PC-9 (cell line): ENCODE measurements around the gene MBD5. TPM values are rescaled to one million over a fixed set of nuclear protein-coding genes. Genes with fewer than 3 reads are reported as not detected.
"Not testable (repeated sequence)": the region's sequence is repeated elsewhere in the genome, so short reads cannot be mapped to it uniquely, and the experiment has no call there.

ENCODE experiments used
- BruUV-seq: library from RNA; stranded (reverse); fragments of 400-500 nt; replicated peaks from 2 replicates; lab custom pipeline; 2021; lab: Mats Ljungman, UMichigan
- CTCF ChIA-PET: fragments of 300-600 bp; sonication (Branson Sonifier 250); formaldehyde crosslinking; loops from one replicate; lab custom pipeline; 2022; ENCODE audit warnings: antibody characterized with exemption; lab: Charles Lee
- POLR2A ChIA-PET: fragments of 300-600 bp; sonication (Branson Sonifier 250); formaldehyde crosslinking; loops from one replicate; lab custom pipeline; 2022; ENCODE audit warnings: antibody characterized with exemption; ENCODE audit not compliant: unreplicated experiment; lab: Charles Lee
- DNase-seq, 2 experiments: peaks; one replicate each; pipeline versions ENCODE4 v3.0.0 to v3.0.0-alpha.2; 2015 to 2022; ENCODE audit warnings: mixed read lengths in 1 of 2
- H2AFZ ChIP-seq: fragments of 200-600 bp; sonication (generic); 2 replicates; pipeline ENCODE4 v1.8.1; 2017; ENCODE audit warnings: antibody characterized with exemption
- H3F3A ChIP-seq: fragments of 200-600 bp; sonication (generic); 2 replicates; pipeline ENCODE4 v1.8.1; 2017; ENCODE audit warnings: antibody characterized with exemption, mild to moderate bottlenecking, low read depth; ENCODE audit not compliant: insufficient read depth
- H3K27ac ChIP-seq: fragments of 200-600 bp; sonication (generic); 2 replicates; pipeline ENCODE4 v1.6.1; 2016; ENCODE audit warnings: mixed run types
- H3K27me3 ChIP-seq: fragments of 200-600 bp; sonication (generic); 2 replicates; pipeline ENCODE4 v1.6.1; 2016; ENCODE audit warnings: low read depth, mixed run types; ENCODE audit not compliant: insufficient read depth
- H3K36me3 ChIP-seq: fragments of 200-600 bp; sonication (generic); 2 replicates; pipeline ENCODE4 v1.6.1; 2016; ENCODE audit warnings: low read depth, mixed run types
- H3K4me1 ChIP-seq: fragments of 200-600 bp; sonication (generic); replicated peaks from 2 replicates; pipeline ENCODE4 v1.6.1; 2016; ENCODE audit warnings: mixed run types; ENCODE audit not compliant: insufficient read depth
- H3K4me2 ChIP-seq: fragments of 200-600 bp; sonication (generic); 2 replicates; pipeline ENCODE4 v1.6.1; 2017; ENCODE audit warnings: mixed run types
- H3K4me3 ChIP-seq: fragments of 200-600 bp; sonication (generic); 2 replicates; pipeline ENCODE4 v1.6.1; 2016; ENCODE audit warnings: mixed run types
- H3K79me2 ChIP-seq: fragments of 200-600 bp; sonication (generic); 2 replicates; pipeline ENCODE4 v1.6.1; 2017; ENCODE audit warnings: low read depth, mixed run types
- H3K9me2 ChIP-seq: fragments of 200-600 bp; sonication (generic); 2 replicates; pipeline ENCODE4 v1.8.1; 2017; ENCODE audit warnings: mild to moderate bottlenecking; ENCODE audit not compliant: insufficient read depth
- H3K9me3 ChIP-seq: fragments of 200-600 bp; sonication (generic); 2 replicates; pipeline ENCODE4 v1.8.1; 2016; ENCODE audit warnings: low read depth; ENCODE audit not compliant: insufficient read depth
- H4K20me1 ChIP-seq: fragments of 200-600 bp; sonication (generic); 2 replicates; pipeline ENCODE4 v1.8.1; 2017; ENCODE audit not compliant: insufficient read depth
- CTCF ChIP-seq: fragments of 200-600 bp; sonication (generic); conservative IDR thresholded peaks from 2 replicates; pipeline ENCODE4 v1.6.1; 2017; ENCODE audit warnings: mixed run types, antibody characterized with exemption, mild to moderate bottlenecking, moderate library complexity
- EZH2 ChIP-seq: fragments of 200-600 bp; sonication (generic); IDR thresholded peaks from 2 replicates; pipeline ENCODE4 v1.8.0; 2017; ENCODE audit warnings: antibody characterized with exemption, low read depth
- intact Hi-C: fragments of 100-400 bp; cut with micrococcal nuclease; formaldehyde crosslinking; loops from one replicate; pipeline ENCODE4 v1.10.0; 2022; ENCODE audit not compliant: unreplicated experiment
- total RNA-seq: library from RNA; stranded (reverse); gene quantifications from 2 replicates; pipeline ENCODE4 v1.2.3, GENCODE V29; 2021

MBD5 gene
- total RNA-seq, 1 experiment from 2014 or later, result 46.5 TPM

- H3K27ac ChIP-seq, result no peak overlapping the region
- H3K27me3 ChIP-seq, result no peaks in the 10 kb centered on the region
- peaks cover 3% of the 10 kb centered on the region for H4K20me1 ChIP-seq
- H3K4me3 ChIP-seq, result no peak overlapping the region
- CTCF ChIA-PET, result no interaction called here
- TF ChIP-seq EZH2 (no peak), CTCF (no peak)
- intact Hi-C loops, result no loop called here
- H3K79me2 ChIP-seq, result peaks cover 77% of the 10 kb centered on the region
- no peak for DNase-seq
- H3K4me2 ChIP-seq, result no peak overlapping the region
- POLR2A ChIA-PET, result no interaction called here
- no TSS peak for BruUV-seq
- H3K4me1 ChIP-seq, result no peaks in the 10 kb centered on the region
- no peaks in the 10 kb centered on the region for H3K9me3 ChIP-seq
- H3F3A ChIP-seq, result no peaks in the 10 kb centered on the region
- no peaks in the 10 kb centered on the region for H3K9me2 ChIP-seq
- no peaks in the 10 kb centered on the region for H3K36me3 ChIP-seq
- H2AFZ ChIP-seq, result no peak overlapping the region
These were observed 20.8 kb upstream of the MBD5 start for GRCh38 chr2:148000095-148000494.

DNA sequence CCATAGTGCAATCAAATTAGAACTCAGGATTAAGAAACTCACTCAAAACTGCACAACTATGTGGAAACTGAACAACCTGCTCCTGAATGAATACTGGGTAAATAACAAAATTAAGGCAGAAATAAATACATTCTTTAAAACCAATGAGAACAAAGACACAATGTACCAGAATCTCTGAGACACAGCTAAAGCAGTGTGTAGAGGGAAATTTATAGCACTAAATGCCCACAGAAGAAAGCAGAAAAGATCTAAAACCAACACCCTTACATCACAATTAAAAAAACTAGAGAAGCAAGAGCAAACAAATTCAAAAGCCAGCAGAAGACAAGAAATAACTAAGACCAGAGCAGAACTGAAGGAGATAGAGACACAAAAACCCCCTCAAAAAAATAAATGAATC lies 18.5 kb upstream of the MBD5 start:
- H2AFZ ChIP-seq, H4K20me1 ChIP-seq, H3K4me2 ChIP-seq, H3K27ac ChIP-seq, H3F3A ChIP-seq, intact Hi-C loops, H3K36me3 ChIP-seq, POLR2A ChIA-PET, H3K4me1 ChIP-seq, H3K9me2 ChIP-seq, H3K9me3 ChIP-seq, H3K4me3 ChIP-seq, H3K27me3 ChIP-seq, DNase-seq, BruUV-seq, CTCF ChIA-PET: not testable (repeated sequence)
- H3K79me2 ChIP-seq, result peaks cover 85% of the 10 kb centered on the region

DNA sequence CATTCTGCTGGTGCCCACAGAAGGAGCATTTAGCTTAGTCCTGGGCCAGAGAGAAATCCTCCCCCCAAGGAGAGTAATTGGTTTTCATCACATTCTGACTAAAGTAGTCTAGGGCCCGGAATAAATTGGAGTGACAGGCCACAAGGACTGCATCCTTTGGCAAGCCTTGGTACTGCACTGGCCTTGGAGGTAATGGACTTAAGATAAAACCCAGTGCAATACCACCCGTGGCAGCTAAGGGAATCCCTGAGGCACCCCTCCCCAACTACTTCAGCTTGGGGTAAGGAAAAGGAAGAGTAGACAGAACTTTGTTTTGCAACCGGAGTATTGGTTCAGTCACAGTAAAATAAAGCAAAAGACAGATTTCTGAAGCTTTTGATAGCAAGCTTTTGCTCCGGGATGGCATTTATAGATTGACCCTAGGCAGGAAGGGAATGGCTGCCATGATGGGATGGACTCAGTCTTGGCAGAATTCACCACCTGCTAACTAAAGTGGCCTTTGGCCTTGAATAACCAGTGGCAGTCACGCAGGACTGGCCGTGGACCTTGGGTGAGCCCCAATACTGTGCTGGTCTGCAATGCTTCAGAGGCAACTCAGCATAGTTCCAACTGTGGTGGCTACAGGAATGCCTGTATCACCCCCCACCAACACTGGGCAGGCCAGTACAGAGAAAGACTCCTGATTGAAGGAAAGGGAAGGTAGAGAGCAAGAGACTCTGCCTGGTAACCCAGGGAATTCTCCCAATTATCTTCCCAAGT lies 14.5 kb upstream of the MBD5 start:
- Histone ChIP-seq H3K9me3 (no peaks in the 10 kb centered on the region), H3K4me3 (no peak overlapping the region), H3K4me1 (no peaks in the 10 kb centered on the region), H3K4me2 (no peak overlapping the region), H2AFZ (no peak overlapping the region), H3K27ac (no peak overlapping the region), H3F3A (no peaks in the 10 kb centered on the region), H4K20me1 (no peaks in the 10 kb centered on the region), H3K79me2 (peaks cover 96% of the 10 kb centered on the region), H3K27me3 (no peaks in the 10 kb centered on the region), H3K36me3 (no peaks in the 10 kb centered on the region), H3K9me2 (no peaks in the 10 kb centered on the region)
- no peak for DNase-seq
- intact Hi-C loops, result no loop called here
- no peak for TF ChIP-seq CTCF
- no peak for TF ChIP-seq EZH2
- POLR2A ChIA-PET, result no interaction called here
- BruUV-seq, result no TSS peak
- CTCF ChIA-PET, result interaction anchor here (0.6 kb wide), 1 partner anchor 699 kb away, joined by 4 read pairs; no protein-coding TSS in a partner anchor
